GM23338 (cell line): ENCODE measurements around the gene TWIST2.

ENCODE experiments used
- CREB1 ChIP-seq: fragments of 250-450 bp; sonication (Bioruptor Pico); IDR thresholded peaks from 2 replicates; pipeline ENCODE4 v1.5.0; 2020; ENCODE audit warnings: low read depth, mild to moderate bottlenecking, moderate library complexity
- CTCF ChIP-seq, 2 experiments: fragments of 200-600 bp in 1 of 2; sonication (generic) in 1 of 2; conservative IDR thresholded peaks; 2 replicates each; pipeline versions ENCODE4 v1.5.1 to v1.6.1; 2016 to 2017; ENCODE audit warnings: antibody characterized with exemption in 2 of 2, low read depth in 2 of 2, mild to moderate bottlenecking in 2 of 2, moderate library complexity in 1 of 2
- ETS1 ChIP-seq: IDR thresholded peaks from 2 replicates; pipeline ENCODE4 v1.6.1; 2016; ENCODE audit warnings: antibody characterized with exemption
- EZH2 ChIP-seq: fragments of 200-600 bp; sonication (generic); IDR thresholded peaks from one replicate; pipeline ENCODE4 v1.8.0; 2017; ENCODE audit warnings: antibody characterized with exemption, mild to moderate bottlenecking, low read depth; ENCODE audit not compliant: unreplicated experiment
- EZH2phosphoT487 ChIP-seq: fragments of 200-600 bp; sonication (generic); IDR thresholded peaks from one replicate; pipeline ENCODE4 v1.8.1; 2018; ENCODE audit warnings: antibody characterized with exemption; ENCODE audit not compliant: unreplicated experiment
- JUNB ChIP-seq: IDR thresholded peaks from one replicate; pipeline ENCODE4 v1.6.1; 2016; ENCODE audit warnings: antibody characterized with exemption; ENCODE audit not compliant: unreplicated experiment
- POLR2AphosphoS5 ChIP-seq: IDR thresholded peaks from 2 replicates; pipeline ENCODE4 v1.6.1; 2016; ENCODE audit warnings: antibody characterized with exemption, low read depth
- REST ChIP-seq: IDR thresholded peaks from one replicate; pipeline ENCODE4 v1.6.1; 2018; ENCODE audit warnings: antibody characterized with exemption; ENCODE audit not compliant: unreplicated experiment
- ZNF114 ChIP-seq: fragments of 250-450 bp; sonication (Bioruptor Pico); IDR thresholded peaks from 2 replicates; pipeline ENCODE4 v1.5.0; 2020; ENCODE audit warnings: mild to moderate bottlenecking, moderate library complexity
- ZNF331 ChIP-seq: fragments of 250-450 bp; sonication (Bioruptor Pico); IDR thresholded peaks from 2 replicates; pipeline ENCODE4 v1.5.0; 2020; ENCODE audit warnings: low read depth, mild to moderate bottlenecking, moderate library complexity

- no peak for TF ChIP-seq CREB1
- no peak for TF ChIP-seq CTCF (conservative IDR thresholded peaks at IDR 0.05; ENCODE audit: low read depth in 2 of 2)
- no peak for TF ChIP-seq EZH2phosphoT487
- no peak for TF ChIP-seq REST
- no peak for TF ChIP-seq POLR2AphosphoS5
- no peak for TF ChIP-seq ZNF331 (CRISPR knock-in tag)
- TF ChIP-seq EZH2, result no peak
- TF ChIP-seq JUNB, result no peak
- TF ChIP-seq ETS1, result no peak
- TF ChIP-seq ZNF114 (CRISPR knock-in tag), result no peak
These were observed 3.1 kb downstream of the TWIST2 start for GRCh38 chr2:238851026-238851425.
